ENCODE results near the gene ABCA13. TPM values are rescaled to one million over a fixed set of nuclear protein-coding genes. Genes with fewer than 3 reads are reported as not detected.
"Not testable (repeated sequence)": the region's sequence is repeated elsewhere in the genome, so short reads cannot be mapped to it uniquely, and the experiment has no call there.

ABCA13 gene
- total RNA-seq, 4 donors from 2014 or later, result 0.38 to 9.8 (median 4.9) TPM

DNA sequence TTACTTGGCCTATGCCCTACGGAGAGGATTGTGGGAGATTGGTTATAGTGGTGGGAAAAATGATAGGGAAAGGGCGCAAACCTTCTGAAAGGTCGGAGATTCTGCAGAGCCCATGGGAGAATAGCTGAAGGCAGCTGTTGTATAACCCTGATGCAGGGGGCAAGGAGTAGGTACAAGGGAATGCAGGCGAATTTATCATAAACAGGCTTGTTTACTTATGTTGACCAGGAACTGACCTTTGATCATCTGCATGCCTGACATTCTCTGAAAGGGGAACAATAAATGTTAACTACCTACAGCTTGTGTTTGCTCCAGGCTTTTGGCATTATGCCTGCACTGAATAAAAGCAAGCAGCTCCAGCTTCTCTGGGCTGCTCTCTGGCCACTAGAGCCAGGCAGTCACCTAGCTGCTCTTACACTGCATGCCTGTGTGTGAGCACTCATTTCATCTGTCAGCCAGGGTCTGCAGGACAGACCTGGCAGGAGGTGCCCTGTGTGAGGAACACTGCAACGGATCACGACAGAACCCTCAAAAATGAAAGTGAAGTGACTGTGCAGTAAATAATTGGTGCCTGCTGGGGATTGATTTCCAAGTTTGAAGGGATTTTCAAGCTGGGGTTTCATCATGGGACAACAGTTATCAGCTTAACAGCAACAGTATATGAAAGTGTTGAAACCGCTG, 31.1 kb upstream of the ABCA13 start:
- no peak for DNase-seq
- no peak for TF ChIP-seq CTCF (IDR thresholded peaks at IDR 0.05)
- no peak for TF ChIP-seq POLR2A (IDR thresholded peaks at IDR 0.05)
- Histone ChIP-seq H3K4me3 (peak overlapping the region in 1 of 4 donors; percentile 26), H3K9me3 (no peaks in the 10 kb centered on the region), H3K4me1 (peaks cover 0 to 30% (median 3%) of the 10 kb centered on the region in 3 donors), H3K27me3 (no peaks in the 10 kb centered on the region), H3K36me3 (no peaks in the 10 kb centered on the region), H3K27ac (no peak overlapping the region)
- 46 to 57% methylated on average over 6 to 7 of the region's 7 CpGs for WGBS, 2 donors
- intact Hi-C loops (cut with DNase I), result no loop called here

- Histone ChIP-seq H3K4me3 (no peak overlapping the region), H3K27me3 (no peaks in the 10 kb centered on the region), H3K9me3 (no peaks in the 10 kb centered on the region), H3K4me1 (peaks cover 0 to 23% (median 3%) of the 10 kb centered on the region in 3 donors), H3K36me3 (no peaks in the 10 kb centered on the region), H3K27ac (no peak overlapping the region)
- no peak for TF ChIP-seq POLR2A (IDR thresholded peaks at IDR 0.05)
- no peak for TF ChIP-seq CTCF (IDR thresholded peaks at IDR 0.05)
- WGBS, 2 donors, result 27 to 44% methylated on average over 1 of the region's 1 CpG
- intact Hi-C loops (cut with DNase I), result no loop called here
- no peak for DNase-seq
Observed at GRCh38 chr7:48141521-48141920, 29.7 kb upstream of the ABCA13 start.

- H3K4me3 ChIP-seq, result no peak overlapping the region
- WGBS, 2 donors, result 39 to 40% methylated on average over 4 of the region's 4 CpGs
Observed at GRCh38 chr7:48144291-48144768, 26.9 kb upstream of the ABCA13 start.

GRCh38 chr7:48147078-48147591, 24.1 kb upstream of the ABCA13 start:
- no peak overlapping the region for H3K4me3 ChIP-seq
- 69 to 70% methylated on average over 4 of the region's 4 CpGs for WGBS, 2 donors
- peak overlapping the region in 3 of 4 donors; percentile 41 to 71 (median 65) for H3K27ac ChIP-seq
- H3K27me3 ChIP-seq, result peaks cover 0 to 12% (median 0%) of the 10 kb centered on the region in 4 donors
- H3K36me3 ChIP-seq, result no peaks in the 10 kb centered on the region
- TF ChIP-seq POLR2A (IDR thresholded peaks at IDR 0.05) (no peak), CTCF (IDR thresholded peaks at IDR 0.05) (no peak)
- H3K4me1 ChIP-seq, result peaks cover 0 to 31% (median 10%) of the 10 kb centered on the region in 3 donors
- intact Hi-C loops (cut with DNase I), result no loop called here
- H3K9me3 ChIP-seq, result no peaks in the 10 kb centered on the region
- no peak for DNase-seq

More at GRCh38 chr7:48144291-48144768, 26.9 kb upstream of the ABCA13 start:
- H3K27me3 ChIP-seq, result peaks cover 0 to 12% (median 0%) of the 10 kb centered on the region in 4 donors
- no peak for DNase-seq
- intact Hi-C loops (cut with DNase I), result no loop called here
- no peaks in the 10 kb centered on the region for H3K36me3 ChIP-seq
- H3K27ac ChIP-seq, result no peak overlapping the region
- TF ChIP-seq POLR2A (IDR thresholded peaks at IDR 0.05) (no peak), CTCF (IDR thresholded peaks at IDR 0.05) (no peak)
- no peaks in the 10 kb centered on the region for H3K9me3 ChIP-seq
- H3K4me1 ChIP-seq, result peaks cover 3 to 46% (median 10%) of the 10 kb centered on the region in 3 donors

GRCh38 chr7:48147690-48148089, 23.6 kb upstream of the ABCA13 start:
- 42 to 69% methylated on average over 4 to 6 of the region's 7 CpGs for WGBS, 2 donors
- Histone ChIP-seq H3K4me1 (peaks cover 0 to 31% (median 10%) of the 10 kb centered on the region in 3 donors), H3K27me3 (peaks cover 0 to 12% (median 0%) of the 10 kb centered on the region in 4 donors), H3K27ac (peak overlapping the region in 3 of 4 donors; percentile 41 to 71 (median 65))
- H3K9me3 ChIP-seq; intact Hi-C loops (cut with DNase I); H3K4me3 ChIP-seq; DNase-seq; H3K36me3 ChIP-seq: not testable (repeated sequence)
